Nephron progenitor cell (in vitro differentiated cells): ENCODE data around the gene NTRK3.

ENCODE experiments used
- DNase-seq: peaks from one replicate; pipeline ENCODE4 v3.0.0; 2021
- H3K27ac Mint-ChIP-seq: 2 replicates; pipeline ENCODE4 v1.8.0; 2021; ENCODE audit warnings: mild to moderate bottlenecking, moderate library complexity, mixed read lengths
- H3K27me3 Mint-ChIP-seq: 2 replicates; pipeline ENCODE4 v1.8.0; 2021; ENCODE audit warnings: mild to moderate bottlenecking, low read depth, mixed read lengths; ENCODE audit not compliant: poor library complexity
- H3K36me3 Mint-ChIP-seq: 2 replicates; pipeline ENCODE4 v1.8.0; 2021; ENCODE audit warnings: low read depth, mixed read lengths
- H3K4me1 Mint-ChIP-seq: 2 replicates; pipeline ENCODE4 v1.8.0; 2021; ENCODE audit warnings: mixed read lengths
- H3K4me3 Mint-ChIP-seq: 2 replicates; pipeline ENCODE4 v1.8.0; 2021; ENCODE audit warnings: mild to moderate bottlenecking, moderate library complexity, mixed read lengths
- H3K9me3 Mint-ChIP-seq: 2 replicates; pipeline ENCODE4 v1.8.0; 2021; ENCODE audit warnings: mild to moderate bottlenecking, moderate library complexity, mixed read lengths
- CTCF ChIP-seq: fragments of 200-600 bp; sonication (generic); IDR thresholded peaks from 2 replicates; pipeline ENCODE4 v1.5.0; 2021; ENCODE audit warnings: antibody characterized with exemption

The NTRK3 gene

GRCh38 chr15:88019656-88020055 is 236.9 kb downstream of the NTRK3 start:
- H3K36me3 Mint-ChIP-seq: no peaks in the 10 kb centered on the region

GRCh38 chr15:88018869-88019641 is 237.5 kb downstream of the NTRK3 start:
- H3K27ac Mint-ChIP-seq: no peak overlapping the region
- no peak overlapping the region for H3K4me3 Mint-ChIP-seq
- DNase-seq: no peak

More at GRCh38 chr15:88019656-88020055, 236.9 kb downstream of the NTRK3 start:
- Mint-ChIP-seq H3K27me3 (peaks cover 22% of the 10 kb centered on the region), H3K27ac (no peak overlapping the region), H3K4me1 (peaks cover 6% of the 10 kb centered on the region), H3K9me3 (no peaks in the 10 kb centered on the region), H3K4me3 (no peak overlapping the region)
- TF ChIP-seq CTCF: no peak
- no peak for DNase-seq

GRCh38 chr15:88017753-88018152 is 238.8 kb downstream of the NTRK3 start:
- Mint-ChIP-seq H3K4me1 (peaks cover 6% of the 10 kb centered on the region), H3K27me3 (peaks cover 22% of the 10 kb centered on the region), H3K27ac (no peak overlapping the region), H3K4me3 (no peak overlapping the region), H3K9me3 (no peaks in the 10 kb centered on the region), H3K36me3 (no peaks in the 10 kb centered on the region)
- no peak for DNase-seq
- no peak for TF ChIP-seq CTCF

More at GRCh38 chr15:88018869-88019641, 237.5 kb downstream of the NTRK3 start:
- peaks cover 6% of the 10 kb centered on the region for H3K4me1 Mint-ChIP-seq
- no peaks in the 10 kb centered on the region for H3K36me3 Mint-ChIP-seq
- H3K9me3 Mint-ChIP-seq: no peaks in the 10 kb centered on the region
- no peak for TF ChIP-seq CTCF
- H3K27me3 Mint-ChIP-seq: peaks cover 26% of the 10 kb centered on the region

GRCh38 chr15:88016406-88016805 is 240.1 kb downstream of the NTRK3 start:
- H3K27me3 Mint-ChIP-seq: peaks cover 13% of the 10 kb centered on the region
- no peaks in the 10 kb centered on the region for H3K9me3 Mint-ChIP-seq
- no peak overlapping the region for H3K4me3 Mint-ChIP-seq
- no peak for TF ChIP-seq CTCF
- no peaks in the 10 kb centered on the region for H3K36me3 Mint-ChIP-seq
- no peak overlapping the region for H3K27ac Mint-ChIP-seq
- DNase-seq: no peak
- H3K4me1 Mint-ChIP-seq: peaks cover 6% of the 10 kb centered on the region

- Mint-ChIP-seq H3K9me3 (no peaks in the 10 kb centered on the region), H3K4me3 (no peak overlapping the region), H3K27me3 (peaks cover 17% of the 10 kb centered on the region), H3K4me1 (peaks cover 6% of the 10 kb centered on the region), H3K27ac (no peak overlapping the region), H3K36me3 (no peaks in the 10 kb centered on the region)
- TF ChIP-seq CTCF: no peak
- DNase-seq: no peak
Observed at GRCh38 chr15:88015228-88015860, 241.2 kb downstream of the NTRK3 start.
